ENCODE results near the gene ARL4A.

DNA sequence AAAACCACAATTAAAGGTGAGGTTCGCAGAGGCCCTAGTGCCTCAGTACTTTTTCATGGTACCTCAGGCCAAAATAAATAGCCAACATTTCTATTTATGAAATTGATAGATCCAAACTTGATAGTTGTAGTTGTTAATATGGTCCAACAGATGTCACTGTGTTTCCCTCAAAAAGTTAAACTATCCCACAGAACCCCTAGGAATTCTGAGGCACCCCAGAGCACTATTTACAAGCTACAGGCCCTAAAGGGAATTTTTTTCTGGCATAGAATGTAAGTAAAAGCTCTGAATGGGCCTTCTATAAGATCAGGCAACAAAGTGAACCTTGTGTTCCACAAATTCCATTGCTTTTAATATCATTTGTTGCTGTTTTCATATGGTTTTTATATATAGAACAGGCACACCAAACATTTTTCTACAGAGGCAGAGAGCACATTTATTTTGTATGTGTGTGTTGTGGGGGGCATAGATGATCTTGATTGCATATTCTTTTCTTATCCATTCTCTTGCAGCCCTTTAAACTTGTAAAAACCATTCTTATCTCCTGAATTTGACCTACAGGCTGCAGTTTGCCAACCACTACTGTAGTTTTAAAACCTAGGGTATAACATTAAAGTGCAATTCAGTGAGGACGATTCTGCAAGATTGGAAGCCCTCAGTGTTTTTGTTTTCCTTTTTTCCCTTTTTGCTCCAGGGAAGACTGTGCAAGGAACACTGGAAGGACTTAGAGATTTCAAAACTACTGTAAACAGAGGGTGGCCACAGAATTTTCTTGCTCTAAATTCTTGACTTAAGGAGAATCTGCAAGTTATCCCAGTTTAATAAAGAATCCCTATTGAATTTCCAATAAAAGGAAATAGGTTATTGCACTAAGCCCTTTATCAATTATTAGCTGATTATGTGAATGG lies 3.5 kb upstream of the ARL4A start:
- TF ChIP-seq CTCF (conservative IDR thresholded peaks at IDR 0.05; ENCODE audit: low read depth, low read length) (peak; percentile 54), EZH2 (IDR thresholded peaks at IDR 0.05; ENCODE audit: borderline replicate concordance, low read depth, low read length, poor library complexity, severe bottlenecking) (no peak)
